SK-N-MC (cell line): Measurements from ENCODE around the gene PRKN.

ENCODE experiments used
- EZH2 ChIP-seq: fragments of 200-600 bp; sonication (generic); IDR thresholded peaks from one replicate; pipeline ENCODE4 v1.6.1; 2017; ENCODE audit warnings: antibody characterized with exemption
- FOXP2 ChIP-seq: optimal IDR thresholded peaks from 2 replicates; pipeline ENCODE3; 2011; ENCODE audit warnings: mild to moderate bottlenecking, moderate library complexity; ENCODE audit not compliant: insufficient read depth; ENCODE audit errors: extremely low read length, control extremely low read depth
- POLR2AphosphoS5 ChIP-seq: IDR thresholded peaks from 2 replicates; pipeline ENCODE4 v1.6.1; 2012; ENCODE audit warnings: mild to moderate bottlenecking, low read depth, low read length, borderline replicate concordance

- TF ChIP-seq POLR2AphosphoS5 (no peak), EZH2 (no peak), FOXP2 (no peak)
Measured at GRCh38 chr6:161586887-161587286, 1140.7 kb downstream of the PRKN start.
